Measurements from ENCODE around the gene ACAD9.

The ACAD9 gene

GRCh38 chr3:128884992-128885391, 5.6 kb downstream of the ACAD9 start:
- peaks cover 58% of the 10 kb centered on the region for H3K79me2 ChIP-seq (ENCODE audit: insufficient read depth, low read length)
- H3K36me3 ChIP-seq (ENCODE audit: low read length) = peaks cover 8% of the 10 kb centered on the region; the same call in 1 of the 2 replicates
- H3K9ac ChIP-seq (ENCODE audit: low read length) = no peak overlapping the region

GRCh38 chr3:128889139-128889894, 9.9 kb downstream of the ACAD9 start:
- H3K27me3 ChIP-seq (ENCODE audit: low read length) = no peaks in the 10 kb centered on the region
- H3K4me2 ChIP-seq (ENCODE audit: low read depth, low read length, poor library complexity, severe bottlenecking) = no peak overlapping the region
- H4K20me1 ChIP-seq (ENCODE audit: low read depth, low read length) = no peaks in the 10 kb centered on the region
- no peak overlapping the region for H3K4me3 ChIP-seq (ENCODE audit: insufficient read depth, low read length, poor library complexity, severe bottlenecking)
- no peaks in the 10 kb centered on the region for H3K9me2 ChIP-seq (replicated peaks; ENCODE audit: insufficient read depth, low read length)
- peaks cover 8% of the 10 kb centered on the region; the same call in 1 of the 2 replicates for H3K36me3 ChIP-seq (ENCODE audit: low read length)
- H3K79me2 ChIP-seq (ENCODE audit: insufficient read depth, low read length) = peaks cover 22% of the 10 kb centered on the region
- H2AFZ ChIP-seq (ENCODE audit: low read depth, low read length, severe bottlenecking) = no peak overlapping the region
- H3K27ac ChIP-seq (ENCODE audit: low read depth, low read length) = no peak overlapping the region
- 0 out of 2 replicates have a peak, but pooled peaks cover 5% of the 10 kb centered on the region for H3F3A ChIP-seq (ENCODE audit: insufficient read depth)
- H3K9ac ChIP-seq (ENCODE audit: low read length) = no peak overlapping the region
- no peak for TF ChIP-seq CTCF (IDR thresholded peaks at IDR 0.05; ENCODE audit: insufficient read depth, low read length, poor library complexity, severe bottlenecking)
- TF ChIP-seq EZH2phosphoT487 (conservative IDR thresholded peaks at IDR 0.05; ENCODE audit: low read length) = no peak
- H3K9me3 ChIP-seq (ENCODE audit: insufficient read depth, low read length) = no peaks in the 10 kb centered on the region

More at GRCh38 chr3:128884992-128885391, 5.6 kb downstream of the ACAD9 start:
- Histone ChIP-seq H3K27me3 (ENCODE audit: low read length) (no peaks in the 10 kb centered on the region), H3K4me2 (ENCODE audit: low read depth, low read length, poor library complexity, severe bottlenecking) (no peak overlapping the region), H3K9me2 (replicated peaks; ENCODE audit: insufficient read depth, low read length) (no peaks in the 10 kb centered on the region), H3F3A (ENCODE audit: insufficient read depth) (0 out of 2 replicates have a peak, but pooled peaks cover 5% of the 10 kb centered on the region), H4K20me1 (ENCODE audit: low read depth, low read length) (no peaks in the 10 kb centered on the region; the same call in 1 of the 2 replicates), H2AFZ (ENCODE audit: low read depth, low read length, severe bottlenecking) (no peak overlapping the region), H3K9me3 (ENCODE audit: insufficient read depth, low read length) (no peaks in the 10 kb centered on the region), H3K27ac (ENCODE audit: low read depth, low read length) (no peak overlapping the region), H3K4me3 (ENCODE audit: insufficient read depth, low read length, poor library complexity, severe bottlenecking) (no peak overlapping the region)
- no peak for TF ChIP-seq EZH2phosphoT487 (conservative IDR thresholded peaks at IDR 0.05; ENCODE audit: low read length)
- TF ChIP-seq CTCF (IDR thresholded peaks at IDR 0.05; ENCODE audit: insufficient read depth, low read length, poor library complexity, severe bottlenecking) = no peak

- Histone ChIP-seq H3K79me2 (ENCODE audit: insufficient read depth, low read length) (peaks cover 5% of the 10 kb centered on the region; the same call in 1 of the 2 replicates), H3F3A (ENCODE audit: insufficient read depth) (no peaks in the 10 kb centered on the region), H3K9ac (ENCODE audit: low read length) (no peak overlapping the region), H3K36me3 (ENCODE audit: low read length) (peaks cover 11% of the 10 kb centered on the region; the same call in 1 of the 2 replicates), H3K27ac (ENCODE audit: low read depth, low read length) (no peak overlapping the region), H3K4me3 (ENCODE audit: insufficient read depth, low read length, poor library complexity, severe bottlenecking) (no peak overlapping the region), H3K9me2 (replicated peaks; ENCODE audit: insufficient read depth, low read length) (no peaks in the 10 kb centered on the region), H3K27me3 (ENCODE audit: low read length) (no peaks in the 10 kb centered on the region), H2AFZ (ENCODE audit: low read depth, low read length, severe bottlenecking) (no peak overlapping the region), H4K20me1 (ENCODE audit: low read depth, low read length) (no peaks in the 10 kb centered on the region), H3K4me2 (ENCODE audit: low read depth, low read length, poor library complexity, severe bottlenecking) (no peak overlapping the region), H3K9me3 (ENCODE audit: insufficient read depth, low read length) (no peaks in the 10 kb centered on the region)
- TF ChIP-seq CTCF (IDR thresholded peaks at IDR 0.05; ENCODE audit: insufficient read depth, low read length, poor library complexity, severe bottlenecking) = no peak
- no peak for TF ChIP-seq EZH2phosphoT487 (conservative IDR thresholded peaks at IDR 0.05; ENCODE audit: low read length)
Observed at GRCh38 chr3:128895843-128896697, 16.6 kb downstream of the ACAD9 start.
